Measurements from ENCODE around the gene KRT7.

DNA sequence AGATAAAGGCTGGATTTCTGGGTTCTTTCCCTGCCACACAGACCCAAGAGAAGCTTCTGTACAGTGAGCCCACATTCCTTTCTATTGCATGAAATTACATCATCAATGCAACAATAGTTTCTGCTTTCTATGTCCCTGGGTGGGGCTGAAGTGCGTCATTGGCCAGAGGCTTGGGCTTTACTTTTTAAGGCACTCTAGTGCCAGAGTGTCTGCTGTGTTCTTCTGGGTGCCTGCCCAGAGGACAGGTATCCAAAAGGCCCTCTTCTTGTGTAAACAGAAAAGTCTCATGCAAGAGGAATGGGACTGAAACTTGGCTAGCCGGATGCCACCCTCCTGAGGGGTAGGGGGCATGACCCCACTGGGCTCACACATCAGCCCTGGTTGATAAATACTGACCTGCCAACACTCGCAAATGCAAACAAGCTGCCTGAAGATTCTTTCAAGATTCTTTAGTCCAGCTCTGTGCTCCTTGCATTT, 47.3 kb downstream of the KRT7 start:
- TF ChIP-seq POLR2A (IDR thresholded peaks at IDR 0.05; ENCODE audit: low read depth, low read length) (no peak), POLR2AphosphoS5 (IDR thresholded peaks at IDR 0.05; ENCODE audit: low read depth, low read length) (no peak), TAF1 (IDR thresholded peaks at IDR 0.05; ENCODE audit: borderline replicate concordance, low read depth, low read length) (no peak)

Data from GM12892 (cell line).